Keratinocyte (primary cell): ENCODE measurements around the gene TBC1D14.

Experiments
- EZH2 ChIP-seq: IDR thresholded peaks from one replicate; pipeline ENCODE4 v1.6.1; 2012; ENCODE audit warnings: inconsistent platforms, mild to moderate bottlenecking, low read length, moderate library complexity
- TF ChIP-seq, protein P1 (sequence below), 3 experiments: IDR thresholded peaks in 1 of 3; conservative IDR thresholded peaks in 1 of 3; optimal IDR thresholded peaks in 1 of 3; 2 replicates in 2 of 3; 3 replicates in 1 of 3; pipeline versions ENCODE3 to v1.5.1; 2011; ENCODE audit warnings: low read length in 3 of 3, mild to moderate bottlenecking in 3 of 3, moderate library complexity in 2 of 3, control low read depth in 1 of 3, inconsistent platforms in 1 of 3; ENCODE audit not compliant: insufficient read depth in 2 of 3; ENCODE audit errors: extremely low read depth in 1 of 3

DNA sequence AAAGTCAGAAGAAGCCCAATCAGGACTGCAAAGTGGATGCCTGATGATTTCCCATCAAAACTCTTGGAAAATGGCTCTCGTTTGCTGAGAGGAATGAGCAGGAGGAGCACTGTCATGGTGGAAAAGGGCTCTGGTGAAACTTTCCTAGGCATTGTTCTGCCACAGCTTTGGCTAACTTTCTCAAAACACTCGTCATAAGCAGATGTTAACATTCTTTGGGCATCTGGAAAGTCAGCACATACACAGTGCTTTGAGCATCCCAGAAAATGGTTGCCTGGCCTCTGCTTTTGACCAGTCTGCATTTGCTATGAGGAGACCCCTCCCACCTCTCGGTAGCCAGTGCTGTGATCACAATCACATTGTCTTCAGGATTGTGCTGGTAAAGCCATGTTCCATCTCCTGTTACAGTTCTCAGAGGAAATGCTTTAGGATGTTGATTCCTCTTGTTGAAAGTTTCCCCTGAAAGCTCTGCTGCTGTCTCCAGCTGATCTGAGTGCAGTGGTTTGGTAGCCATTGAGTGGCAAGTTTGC lies 25.2 kb upstream of the TBC1D14 start:
- TF ChIP-seq, protein P1, sequence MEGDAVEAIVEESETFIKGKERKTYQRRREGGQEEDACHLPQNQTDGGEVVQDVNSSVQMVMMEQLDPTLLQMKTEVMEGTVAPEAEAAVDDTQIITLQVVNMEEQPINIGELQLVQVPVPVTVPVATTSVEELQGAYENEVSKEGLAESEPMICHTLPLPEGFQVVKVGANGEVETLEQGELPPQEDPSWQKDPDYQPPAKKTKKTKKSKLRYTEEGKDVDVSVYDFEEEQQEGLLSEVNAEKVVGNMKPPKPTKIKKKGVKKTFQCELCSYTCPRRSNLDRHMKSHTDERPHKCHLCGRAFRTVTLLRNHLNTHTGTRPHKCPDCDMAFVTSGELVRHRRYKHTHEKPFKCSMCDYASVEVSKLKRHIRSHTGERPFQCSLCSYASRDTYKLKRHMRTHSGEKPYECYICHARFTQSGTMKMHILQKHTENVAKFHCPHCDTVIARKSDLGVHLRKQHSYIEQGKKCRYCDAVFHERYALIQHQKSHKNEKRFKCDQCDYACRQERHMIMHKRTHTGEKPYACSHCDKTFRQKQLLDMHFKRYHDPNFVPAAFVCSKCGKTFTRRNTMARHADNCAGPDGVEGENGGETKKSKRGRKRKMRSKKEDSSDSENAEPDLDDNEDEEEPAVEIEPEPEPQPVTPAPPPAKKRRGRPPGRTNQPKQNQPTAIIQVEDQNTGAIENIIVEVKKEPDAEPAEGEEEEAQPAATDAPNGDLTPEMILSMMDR (optimal IDR thresholded peaks at IDR 0.05 in 1 of 3, IDR thresholded peaks at IDR 0.05 in 1 of 3, conservative IDR thresholded peaks at IDR 0.05 in 1 of 3; ENCODE audit: extremely low read depth in 1 of 3, insufficient read depth in 2 of 3, low read length in 3 of 3), result no peak
- no peak for TF ChIP-seq EZH2
